ENCODE results near the gene TENM4.

GRCh38 chr11:78768971-78769370 lies 671.9 kb downstream of the TENM4 start:
- TF ChIP-seq CTCF (IDR thresholded peaks at IDR 0.05; ENCODE audit: low read depth, low read length, missing input control) (no peak), RAD21 (IDR thresholded peaks at IDR 0.05) (no peak), REST (IDR thresholded peaks at IDR 0.05) (no peak), MAX (IDR thresholded peaks at IDR 0.05) (no peak), YY1 (IDR thresholded peaks at IDR 0.05) (no peak), GABPA (IDR thresholded peaks at IDR 0.05 in 1 of 2, conservative IDR thresholded peaks at IDR 0.05 in 1 of 2) (no peak), EGR1 (IDR thresholded peaks at IDR 0.05; ENCODE audit: low read depth in 2 of 2) (no peak), ATF3 (IDR thresholded peaks at IDR 0.05) (no peak), TAF1 (conservative IDR thresholded peaks at IDR 0.05) (no peak), ZBTB33 (IDR thresholded peaks at IDR 0.05) (no peak), FOXA1 (IDR thresholded peaks at IDR 0.05) (no peak)
